DND-41 (cell line): ENCODE data around the gene FHOD3.

ENCODE experiments used
- ATAC-seq: fragments of 200-7000 bp; cut with Tn5 transposase; 3 replicates; pipeline ENCODE4 v1.9.1; 2021; ENCODE audit warnings: low read depth; ENCODE audit not compliant: insufficient read depth
- DNase-seq: peaks from one replicate; pipeline ENCODE4 v3.0.0-alpha.2; 2020
- H2AFZ ChIP-seq: 2 replicates; pipeline ENCODE4 v1.6.0; 2012; ENCODE audit warnings: low read depth, low read length
- H3K27ac ChIP-seq: 2 replicates; pipeline ENCODE4 v1.5.1; 2012; ENCODE audit warnings: low read length, inconsistent platforms
- H3K27me3 ChIP-seq: fragments of 200-600 bp; sonication (generic); 2 replicates; pipeline ENCODE4 v1.6.0; 2012; ENCODE audit warnings: low read length, mild to moderate bottlenecking, inconsistent platforms; ENCODE audit not compliant: insufficient read depth, poor library complexity
- H3K36me3 ChIP-seq: 2 replicates; pipeline ENCODE4 v1.5.1; 2012; ENCODE audit warnings: low read length, inconsistent platforms; ENCODE audit not compliant: insufficient read depth
- H3K4me1 ChIP-seq: 2 replicates; pipeline ENCODE4 v1.5.1; 2012; ENCODE audit warnings: mild to moderate bottlenecking, low read length; ENCODE audit not compliant: insufficient read depth
- H3K4me2 ChIP-seq: 2 replicates; pipeline ENCODE4 v1.6.0; 2012; ENCODE audit warnings: mild to moderate bottlenecking, moderate library complexity, low read length, inconsistent platforms; ENCODE audit not compliant: insufficient read depth
- H3K4me3 ChIP-seq, 2 experiments: fragments of 200-600 bp in 1 of 2; shearing (Covaris generic) in 1 of 2; 2 replicates each; pipeline ENCODE4 v1.5.1; 2012 to 2016; ENCODE audit warnings: inconsistent platforms in 2 of 2, low read length in 2 of 2, mild to moderate bottlenecking in 2 of 2, low read depth in 1 of 2, moderate library complexity in 1 of 2
- H3K79me2 ChIP-seq: 2 replicates; pipeline ENCODE4 v1.6.0; 2012; ENCODE audit warnings: low read length, inconsistent platforms; ENCODE audit not compliant: insufficient read depth
- H3K9ac ChIP-seq: 2 replicates; pipeline ENCODE4 v1.6.0; 2012; ENCODE audit warnings: low read depth, mild to moderate bottlenecking, inconsistent platforms, low read length, moderate library complexity
- H3K9me3 ChIP-seq: 2 replicates; pipeline ENCODE4 v1.5.1; 2012; ENCODE audit warnings: low read length, moderate library complexity, mild to moderate bottlenecking, inconsistent platforms; ENCODE audit not compliant: insufficient read depth, severe bottlenecking
- H4K20me1 ChIP-seq: 2 replicates; pipeline ENCODE4 v1.6.0; 2012; ENCODE audit warnings: low read length; ENCODE audit not compliant: insufficient read depth
- EZH2 ChIP-seq: IDR thresholded peaks from 3 replicates; pipeline ENCODE4 v1.6.1; 2012; ENCODE audit warnings: borderline replicate concordance, low read depth, mild to moderate bottlenecking, moderate library complexity, low read length, inconsistent platforms; ENCODE audit not compliant: severe bottlenecking
- TF ChIP-seq, protein P1 (sequence below): IDR thresholded peaks from 2 replicates; pipeline ENCODE4 v1.5.1; 2012; ENCODE audit warnings: borderline replicate concordance, low read length, moderate library complexity, mild to moderate bottlenecking; ENCODE audit not compliant: poor library complexity, severe bottlenecking; ENCODE audit errors: extremely low read depth

FHOD3 gene

DNA sequence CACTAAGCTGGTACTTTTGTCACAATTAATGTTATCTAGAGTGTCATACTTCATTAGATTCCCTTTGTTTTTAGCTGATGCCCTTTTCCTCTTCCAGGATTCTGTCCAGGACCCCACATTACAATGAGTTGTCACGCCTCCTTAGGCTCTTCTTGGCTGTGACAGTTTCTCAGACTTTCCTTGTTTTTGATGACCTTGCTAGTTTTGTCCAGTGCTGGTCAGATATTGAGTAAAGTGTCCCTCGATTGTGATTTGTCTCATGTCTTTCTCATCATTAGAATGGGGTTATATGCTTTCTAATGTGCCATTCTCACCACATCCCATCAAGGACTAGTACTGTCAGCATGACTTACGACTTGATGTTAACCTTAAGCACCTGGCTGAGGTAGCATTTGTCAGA is 162.3 kb downstream of the FHOD3 start:
- H3K9ac ChIP-seq, result no peak overlapping the region
- no peaks in the 10 kb centered on the region for H3K9me3 ChIP-seq
- no peaks in the 10 kb centered on the region for H4K20me1 ChIP-seq
- no peaks in the 10 kb centered on the region for H3K36me3 ChIP-seq
- no peak overlapping the region for H3K27ac ChIP-seq
- no peaks in the 10 kb centered on the region for H3K4me1 ChIP-seq
- no peak overlapping the region for H3K4me2 ChIP-seq
- no peak overlapping the region for H2AFZ ChIP-seq
- H3K79me2 ChIP-seq, result no peaks in the 10 kb centered on the region
- ATAC-seq, result no peak
- TF ChIP-seq, protein P1, sequence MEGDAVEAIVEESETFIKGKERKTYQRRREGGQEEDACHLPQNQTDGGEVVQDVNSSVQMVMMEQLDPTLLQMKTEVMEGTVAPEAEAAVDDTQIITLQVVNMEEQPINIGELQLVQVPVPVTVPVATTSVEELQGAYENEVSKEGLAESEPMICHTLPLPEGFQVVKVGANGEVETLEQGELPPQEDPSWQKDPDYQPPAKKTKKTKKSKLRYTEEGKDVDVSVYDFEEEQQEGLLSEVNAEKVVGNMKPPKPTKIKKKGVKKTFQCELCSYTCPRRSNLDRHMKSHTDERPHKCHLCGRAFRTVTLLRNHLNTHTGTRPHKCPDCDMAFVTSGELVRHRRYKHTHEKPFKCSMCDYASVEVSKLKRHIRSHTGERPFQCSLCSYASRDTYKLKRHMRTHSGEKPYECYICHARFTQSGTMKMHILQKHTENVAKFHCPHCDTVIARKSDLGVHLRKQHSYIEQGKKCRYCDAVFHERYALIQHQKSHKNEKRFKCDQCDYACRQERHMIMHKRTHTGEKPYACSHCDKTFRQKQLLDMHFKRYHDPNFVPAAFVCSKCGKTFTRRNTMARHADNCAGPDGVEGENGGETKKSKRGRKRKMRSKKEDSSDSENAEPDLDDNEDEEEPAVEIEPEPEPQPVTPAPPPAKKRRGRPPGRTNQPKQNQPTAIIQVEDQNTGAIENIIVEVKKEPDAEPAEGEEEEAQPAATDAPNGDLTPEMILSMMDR, result no peak
- no peak for TF ChIP-seq EZH2
- no peak for DNase-seq
- peaks cover 9% of the 10 kb centered on the region for H3K27me3 ChIP-seq
- H3K4me3 ChIP-seq, result no peak overlapping the region

DNA sequence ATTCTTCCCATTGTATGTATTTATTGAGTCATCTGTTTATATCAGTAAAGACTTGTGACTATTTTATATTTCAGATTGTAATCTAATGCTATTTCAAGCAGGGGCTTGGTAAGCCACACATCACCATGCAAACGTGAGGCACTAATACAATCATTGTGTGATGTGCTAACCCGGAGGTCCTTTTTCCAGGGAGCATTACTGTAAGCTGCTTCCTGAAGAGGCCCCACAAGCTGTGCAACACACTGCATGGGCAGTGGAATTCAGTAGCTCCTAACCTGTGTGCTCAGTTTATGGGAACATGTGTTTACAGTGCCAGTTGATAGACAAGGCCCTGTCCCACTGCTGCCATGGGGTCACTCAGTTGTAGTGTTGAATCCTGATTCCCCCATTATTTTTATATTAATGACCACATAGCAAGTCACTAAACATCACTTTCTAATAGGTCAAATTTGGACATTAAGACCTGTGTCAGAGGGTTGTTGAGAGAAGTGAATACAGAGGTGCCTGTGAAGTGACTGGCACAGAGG is 162.9 kb downstream of the FHOD3 start:
- TF ChIP-seq, protein P1, result no peak
- no peak for TF ChIP-seq EZH2

DNA sequence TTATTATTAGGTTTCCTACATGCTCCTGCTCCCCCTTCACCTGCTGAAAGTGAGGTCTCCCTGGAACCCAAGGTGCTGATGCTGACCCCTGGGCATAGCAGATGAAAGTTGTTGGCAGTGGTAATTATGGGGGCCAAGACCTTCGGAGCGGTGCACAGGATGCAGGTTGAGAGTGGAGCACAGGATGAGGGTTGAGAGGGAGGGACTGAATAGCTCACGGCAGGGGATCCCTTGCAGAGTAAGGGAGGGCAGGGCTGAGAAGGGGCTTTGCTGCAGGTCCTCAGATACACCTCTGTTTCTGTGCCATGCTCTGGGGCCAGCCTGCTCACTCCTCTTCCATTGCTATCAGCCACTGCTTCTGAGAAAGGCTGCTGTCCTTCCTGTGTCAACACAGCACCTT is 163.3 kb downstream of the FHOD3 start:
- DNase-seq (no peak), ATAC-seq (0 out of 3 replicates have a peak, but pooled peaks have one; percentile 37)
- no peaks in the 10 kb centered on the region for H3K36me3 ChIP-seq

More for the DNA sequence above, 162.9 kb downstream of the FHOD3 start:
- Histone ChIP-seq H3K36me3 (no peaks in the 10 kb centered on the region), H3K9me3 (no peaks in the 10 kb centered on the region), H3K4me1 (no peaks in the 10 kb centered on the region), H4K20me1 (no peaks in the 10 kb centered on the region), H3K9ac (no peak overlapping the region), H2AFZ (no peak overlapping the region), H3K4me2 (no peak overlapping the region), H3K4me3 (no peak overlapping the region), H3K79me2 (no peaks in the 10 kb centered on the region), H3K27ac (no peak overlapping the region), H3K27me3 (peaks cover 5% of the 10 kb centered on the region)
- ATAC-seq (no peak), DNase-seq (no peak)

More for the DNA sequence above, 163.3 kb downstream of the FHOD3 start:
- Histone ChIP-seq H3K27me3 (peaks cover 5% of the 10 kb centered on the region), H3K4me3 (no peak overlapping the region), H3K27ac (no peak overlapping the region), H3K9ac (no peak overlapping the region), H3K9me3 (no peaks in the 10 kb centered on the region), H3K79me2 (no peaks in the 10 kb centered on the region), H3K4me1 (no peaks in the 10 kb centered on the region), H2AFZ (no peak overlapping the region), H4K20me1 (no peaks in the 10 kb centered on the region), H3K4me2 (no peak overlapping the region)
- TF ChIP-seq EZH2, result no peak
- TF ChIP-seq, protein P1, result no peak
